OCI-LY7 (cell line): Measurements from ENCODE around the gene EGR4. TPM values are rescaled to one million over a fixed set of nuclear protein-coding genes. Genes with fewer than 3 reads are reported as not detected.

Experiments
- BruUV-seq: library from RNA; stranded (reverse); fragments of 400-500 nt; replicated peaks from 2 replicates; lab custom pipeline; 2021; lab: Mats Ljungman, UMichigan
- CTCF ChIA-PET: fragments of 300-600 bp; sonication (Branson Sonifier 250); formaldehyde crosslinking; loops from one replicate; lab custom pipeline; 2022; ENCODE audit warnings: antibody characterized with exemption; ENCODE audit not compliant: unreplicated experiment; lab: Charles Lee
- POLR2A ChIA-PET: fragments of 300-600 bp; sonication (Branson Sonifier 250); formaldehyde crosslinking; loops from one replicate; lab custom pipeline; 2022; ENCODE audit warnings: antibody characterized with exemption; lab: Charles Lee
- DNase-seq: peaks from one replicate; pipeline ENCODE4 v3.0.0-alpha.2; 2015; ENCODE audit warnings: low spot score
- H2AFZ ChIP-seq: fragments of 200-600 bp; sonication (generic), shearing (Covaris generic); 2 replicates; pipeline ENCODE4 v1.6.1; 2014; ENCODE audit warnings: mild to moderate bottlenecking, antibody characterized with exemption, low read length, moderate library complexity
- H3K27ac ChIP-seq: fragments of 200-600 bp; sonication (generic); 2 replicates; pipeline ENCODE4 v1.5.1; 2014; ENCODE audit warnings: mixed run types, low read depth, mild to moderate bottlenecking, moderate library complexity, low read length, inconsistent platforms; ENCODE audit not compliant: poor library complexity, severe bottlenecking
- H3K36me3 ChIP-seq: fragments of 200-600 bp; sonication (generic); 2 replicates; pipeline ENCODE4 v1.6.1; 2014; ENCODE audit warnings: mild to moderate bottlenecking, antibody characterized with exemption, low read length, moderate library complexity, mixed read lengths; ENCODE audit not compliant: insufficient read depth
- H3K4me1 ChIP-seq: fragments of 200-600 bp; sonication (generic); 2 replicates; pipeline ENCODE4 v1.5.1; 2014; ENCODE audit warnings: mild to moderate bottlenecking, low read length; ENCODE audit not compliant: insufficient read depth, poor library complexity, severe bottlenecking
- H3K4me2 ChIP-seq: fragments of 200-600 bp; sonication (generic); 2 replicates; pipeline ENCODE4 v1.6.1; 2014; ENCODE audit warnings: mild to moderate bottlenecking, low read length
- H3K4me3 ChIP-seq: fragments of 200-600 bp; sonication (generic); 2 replicates; pipeline ENCODE4 v1.5.1; 2014; ENCODE audit warnings: mild to moderate bottlenecking, low read depth, low read length; ENCODE audit not compliant: poor library complexity, severe bottlenecking
- H3K79me2 ChIP-seq: fragments of 200-600 bp; sonication (generic); 2 replicates; pipeline ENCODE4 v1.6.1; 2016; ENCODE audit warnings: low read depth, mild to moderate bottlenecking, low read length, moderate library complexity, mixed read lengths; ENCODE audit not compliant: insufficient read depth
- H3K9me2 ChIP-seq: fragments of 200-600 bp; sonication (generic); 2 replicates; pipeline ENCODE4 v1.6.1; 2016; ENCODE audit warnings: mild to moderate bottlenecking, low read length, mixed read lengths; ENCODE audit not compliant: insufficient read depth
- H3K9me3 ChIP-seq: fragments of 200-600 bp; sonication (generic); 2 replicates; pipeline ENCODE4 v1.6.1; 2014; ENCODE audit warnings: mild to moderate bottlenecking, mixed run types, low read length, mixed read lengths
- H4K20me1 ChIP-seq: fragments of 200-600 bp; sonication (generic); 2 replicates; pipeline ENCODE4 v1.6.1; 2014; ENCODE audit warnings: mild to moderate bottlenecking, antibody characterized with exemption, low read length, moderate library complexity, mixed read lengths; ENCODE audit not compliant: insufficient read depth
- EZH2phosphoT487 ChIP-seq: fragments of 200-600 bp; sonication (generic); IDR thresholded peaks from 2 replicates; pipeline ENCODE4 v1.6.1; 2018; ENCODE audit warnings: low read depth, borderline replicate concordance, mild to moderate bottlenecking, mixed run types, antibody characterized with exemption, low read length, moderate library complexity, mixed read lengths
- intact Hi-C: fragments of 100-400 bp; cut with micrococcal nuclease; formaldehyde crosslinking; loops from one replicate; pipeline ENCODE4 v1.10.0; 2022; ENCODE audit not compliant: unreplicated experiment
- total RNA-seq, 2 experiments: library from RNA; depleted of rRNA in 1 of 2; stranded (reverse); fragments of >200 nt in 1 of 2; shearing (Covaris generic) in 1 of 2; gene quantifications; 2 replicates each; pipeline ENCODE4 v1.2.3, GENCODE V29; 2014 to 2022
- TF ChIP-seq, protein P1 (sequence below): fragments of 200-600 bp; sonication (generic); conservative IDR thresholded peaks from 2 replicates; pipeline ENCODE4 v1.5.1; 2014; ENCODE audit warnings: mild to moderate bottlenecking, antibody characterized with exemption, low read length, moderate library complexity, mixed read lengths

EGR4 gene
- total RNA-seq, 2 experiments from 2014 or later = not detected

DNA sequence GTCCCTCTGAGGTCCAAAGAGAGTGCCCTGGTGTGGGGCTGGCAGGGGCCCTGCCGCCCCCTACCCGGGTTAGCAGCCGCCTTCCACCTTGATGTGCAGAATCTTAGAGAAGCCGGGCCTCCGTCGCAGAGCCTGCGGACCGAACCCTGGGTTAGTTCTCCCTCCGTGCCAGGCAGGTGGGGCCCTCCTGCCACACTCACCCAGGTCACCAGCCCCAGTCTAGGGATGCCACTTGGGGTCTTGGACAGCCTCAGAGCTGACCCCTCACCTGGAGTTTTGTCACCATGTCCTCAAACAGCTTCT is 34.5 kb downstream of the EGR4 start:
- Histone ChIP-seq H3K4me3 (no peak overlapping the region), H3K4me1 (no peaks in the 10 kb centered on the region), H3K79me2 (no peaks in the 10 kb centered on the region), H3K27ac (no peak overlapping the region), H3K36me3 (peaks cover 84% of the 10 kb centered on the region), H3K9me2 (no peaks in the 10 kb centered on the region), H3K4me2 (no peak overlapping the region), H2AFZ (no peak overlapping the region), H3K9me3 (no peaks in the 10 kb centered on the region), H4K20me1 (no peaks in the 10 kb centered on the region)
- POLR2A ChIA-PET = no interaction called here
- CTCF ChIA-PET = interaction anchor here (0.5 kb wide), 1 partner anchor 34 kb away, joined by 3 read pairs; no protein-coding TSS in a partner anchor
- intact Hi-C loops = no loop called here
- no TSS peak for BruUV-seq
- DNase-seq = no peak
- TF ChIP-seq, protein P1, sequence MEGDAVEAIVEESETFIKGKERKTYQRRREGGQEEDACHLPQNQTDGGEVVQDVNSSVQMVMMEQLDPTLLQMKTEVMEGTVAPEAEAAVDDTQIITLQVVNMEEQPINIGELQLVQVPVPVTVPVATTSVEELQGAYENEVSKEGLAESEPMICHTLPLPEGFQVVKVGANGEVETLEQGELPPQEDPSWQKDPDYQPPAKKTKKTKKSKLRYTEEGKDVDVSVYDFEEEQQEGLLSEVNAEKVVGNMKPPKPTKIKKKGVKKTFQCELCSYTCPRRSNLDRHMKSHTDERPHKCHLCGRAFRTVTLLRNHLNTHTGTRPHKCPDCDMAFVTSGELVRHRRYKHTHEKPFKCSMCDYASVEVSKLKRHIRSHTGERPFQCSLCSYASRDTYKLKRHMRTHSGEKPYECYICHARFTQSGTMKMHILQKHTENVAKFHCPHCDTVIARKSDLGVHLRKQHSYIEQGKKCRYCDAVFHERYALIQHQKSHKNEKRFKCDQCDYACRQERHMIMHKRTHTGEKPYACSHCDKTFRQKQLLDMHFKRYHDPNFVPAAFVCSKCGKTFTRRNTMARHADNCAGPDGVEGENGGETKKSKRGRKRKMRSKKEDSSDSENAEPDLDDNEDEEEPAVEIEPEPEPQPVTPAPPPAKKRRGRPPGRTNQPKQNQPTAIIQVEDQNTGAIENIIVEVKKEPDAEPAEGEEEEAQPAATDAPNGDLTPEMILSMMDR = no peak
- TF ChIP-seq EZH2phosphoT487 = no peak

DNA sequence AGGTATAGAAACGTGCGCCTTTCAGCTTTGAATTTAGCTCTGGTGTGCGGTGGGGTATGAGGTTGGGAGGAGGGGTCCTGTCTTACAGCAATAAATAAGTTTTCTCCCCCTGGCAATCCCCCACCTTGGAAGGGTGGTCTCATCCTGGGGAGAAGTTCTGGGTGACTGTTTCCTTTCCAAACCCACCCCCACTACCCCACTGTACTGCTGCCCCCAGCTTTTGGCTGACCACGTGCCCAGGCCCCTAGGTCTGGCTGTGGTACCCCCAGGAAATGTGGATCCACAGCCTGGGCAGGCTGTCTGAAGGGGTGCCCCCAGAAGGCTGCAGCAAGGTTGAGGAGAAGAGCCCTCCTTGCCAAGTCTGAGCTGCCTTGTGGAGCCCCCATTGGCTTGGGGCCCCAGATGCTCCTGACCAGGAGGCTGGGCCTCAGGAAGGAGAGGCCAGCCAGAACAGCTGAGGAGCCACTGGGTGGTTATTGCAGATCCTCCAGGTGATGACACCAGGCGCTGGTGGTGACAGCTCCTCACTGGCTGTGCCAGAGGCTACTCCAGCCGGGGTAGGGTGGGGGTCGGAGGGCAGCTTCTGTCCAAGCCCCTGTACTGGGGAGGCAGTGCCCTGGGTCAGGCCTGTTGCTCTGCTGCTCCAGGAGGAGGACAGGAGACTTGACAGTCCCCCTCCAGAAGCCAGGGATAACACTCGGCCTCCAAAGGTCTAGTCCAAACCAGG is 35.0 kb downstream of the EGR4 start:
- peaks cover 84% of the 10 kb centered on the region for H3K36me3 ChIP-seq
- H3K4me1 ChIP-seq = no peaks in the 10 kb centered on the region
- no TSS peak for BruUV-seq
- intact Hi-C loops = no loop called here
- no peak overlapping the region for H3K4me3 ChIP-seq
- no peaks in the 10 kb centered on the region for H3K9me3 ChIP-seq
- no peak for TF ChIP-seq EZH2phosphoT487
- TF ChIP-seq, protein P1 = no peak
- POLR2A ChIA-PET = interaction anchor here (0.6 kb wide), 1 partner anchor 518 kb away, joined by 4 read pairs; no protein-coding TSS in a partner anchor
- H4K20me1 ChIP-seq = no peaks in the 10 kb centered on the region
- CTCF ChIA-PET = interaction anchor here (0.5 kb wide), 1 partner anchor 34 kb away, joined by 3 read pairs; no protein-coding TSS in a partner anchor
- no peak overlapping the region for H3K27ac ChIP-seq
- no peak overlapping the region for H3K4me2 ChIP-seq
- no peak overlapping the region for H2AFZ ChIP-seq
- no peaks in the 10 kb centered on the region for H3K9me2 ChIP-seq
- H3K79me2 ChIP-seq = no peaks in the 10 kb centered on the region
- no peak for DNase-seq

GRCh38 chr2:73257425-73258125 is 35.8 kb downstream of the EGR4 start:
- intact Hi-C loops = no loop called here
- Histone ChIP-seq H3K9me3 (no peaks in the 10 kb centered on the region), H3K27ac (no peak overlapping the region), H3K36me3 (peaks cover 85% of the 10 kb centered on the region), H4K20me1 (no peaks in the 10 kb centered on the region), H2AFZ (no peak overlapping the region), H3K4me3 (no peak overlapping the region), H3K4me2 (no peak overlapping the region), H3K79me2 (no peaks in the 10 kb centered on the region), H3K4me1 (no peaks in the 10 kb centered on the region), H3K9me2 (no peaks in the 10 kb centered on the region)
- BruUV-seq = no TSS peak
- ChIA-PET CTCF (no interaction called here), POLR2A (no interaction called here)
- no peak for DNase-seq
- TF ChIP-seq EZH2phosphoT487 = no peak
